Activated CD4-positive, alpha-beta T cell treated with anti-CD3 and anti-CD28 coated beads, Interleukin-2, Interleukin-6, amounts not matched to agents 100 ng/mL and 50 ng/mL, durations not matched to agents 16 hours and 8 hours (primary cell): Measurements from ENCODE around the gene PPT2.
"Not testable (repeated sequence)": the region's sequence is repeated elsewhere in the genome, so short reads cannot be mapped to it uniquely, and the experiment has no call there.

ENCODE experiments used
- DNase-seq: peaks from one replicate; pipeline ENCODE4 v3.0.0-alpha.2; 2020

The PPT2 gene

GRCh38 chr6:32177788-32178546 lies 24.0 kb downstream of the PPT2 start, which contains the start of gene RNF5:
RNF5 (plus strand) TSS chr6:32178405; CDS start chr6:32178512, 107 bp downstream.
- DNase-seq, result peak; percentile 99

- no peak for DNase-seq
These were observed 24.9 kb downstream of the PPT2 start for GRCh38 chr6:32178547-32179440.

- DNase-seq, result no peak
These were observed 25.9 kb downstream of the PPT2 start for GRCh38 chr6:32179766-32180405.

- no peak for DNase-seq
These were observed 27.3 kb downstream of the PPT2 start for GRCh38 chr6:32181148-32181702.

GRCh38 chr6:32181915-32182529 lies 28.1 kb downstream of the PPT2 start:
- DNase-seq, result no peak

- DNase-seq, result no peak
These were observed 28.6 kb downstream of the PPT2 start for GRCh38 chr6:32182555-32182981.

- no peak for DNase-seq
These were observed 29.1 kb downstream of the PPT2 start for GRCh38 chr6:32183030-32183429.

GRCh38 chr6:32183483-32184083 lies 29.6 kb downstream of the PPT2 start:
- DNase-seq, result no peak

GRCh38 chr6:32184084-32184640 lies 30.2 kb downstream of the PPT2 start, which contains the start of gene AGER:
AGER (minus strand) TSS chr6:32184253; CDS start chr6:32184222, 31 bp downstream.
- DNase-seq, result no peak

- peak; percentile 76 for DNase-seq
These were observed 31.8 kb downstream of the PPT2 start for GRCh38 chr6:32185681-32186131.

- not testable (repeated sequence) for DNase-seq
These were observed 32.4 kb downstream of the PPT2 start for GRCh38 chr6:32186151-32186840.

- DNase-seq, result no peak
These were observed 33.2 kb downstream of the PPT2 start for GRCh38 chr6:32187009-32187709.

- DNase-seq, result not testable (repeated sequence)
These were observed 33.9 kb downstream of the PPT2 start for GRCh38 chr6:32187725-32188380.

GRCh38 chr6:32188381-32189068 lies 34.6 kb downstream of the PPT2 start:
- DNase-seq, result no peak

- DNase-seq, result no peak
These were observed 35.3 kb downstream of the PPT2 start for GRCh38 chr6:32189069-32189741.

GRCh38 chr6:32189742-32190053 lies 35.8 kb downstream of the PPT2 start:
- no peak for DNase-seq

GRCh38 chr6:32190054-32190851 lies 36.3 kb downstream of the PPT2 start, which contains the start of gene PBX2:
PBX2 (minus strand) TSS chr6:32190202; CDS start chr6:32189915, 287 bp downstream.
- peak; percentile 93 for DNase-seq
